Measurements from ENCODE around the gene FBXL13. TPM values are rescaled to one million over a fixed set of nuclear protein-coding genes. Genes with fewer than 3 reads are reported as not detected.
A peak's percentile ranks its signal among the peaks of the same experiment; 100 is the strongest.
"Not testable (repeated sequence)": the region's sequence is repeated elsewhere in the genome, so short reads cannot be mapped to it uniquely, and the experiment has no call there.

Gene FBXL13
- total RNA-seq, result 1.3 TPM

GRCh38 chr7:103074519-103075336 is at the start of gene FBXL13, which contains the start of gene ARMC10:
FBXL13 (minus strand) TSS chr7:103074796.
ARMC10 (plus strand) TSS chr7:103075140; CDS start chr7:103075273, 133 bp downstream.
- DNase-seq (ENCODE audit: low read depth in 2 of 3, low spot score in 2 of 3), result peak; percentile 88 to 94 (median 94)

- no peak for DNase-seq (ENCODE audit: low read depth in 2 of 3, low spot score in 2 of 3)
Observed at GRCh38 chr7:103123529-103123928, 48.9 kb upstream of the FBXL13 start.

GRCh38 chr7:103121641-103122040 is 47.0 kb upstream of the FBXL13 start:
- DNase-seq (ENCODE audit: low read depth in 2 of 3, low spot score in 2 of 3), result no peak

- DNase-seq (ENCODE audit: low read depth in 2 of 3, low spot score in 2 of 3), result no peak
Observed at GRCh38 chr7:103120362-103120761, 45.8 kb upstream of the FBXL13 start.

GRCh38 chr7:103119791-103120291 is 45.2 kb upstream of the FBXL13 start:
- no peak for DNase-seq (ENCODE audit: low read depth in 2 of 3, low spot score in 2 of 3)

- DNase-seq (ENCODE audit: low read depth in 2 of 3, low spot score in 2 of 3), result no peak
Observed at GRCh38 chr7:103117465-103117864, 42.9 kb upstream of the FBXL13 start.

- no peak for DNase-seq (ENCODE audit: low read depth in 2 of 3, low spot score in 2 of 3)
Observed at GRCh38 chr7:103116991-103117390, 42.4 kb upstream of the FBXL13 start.

- no peak for DNase-seq (ENCODE audit: low read depth in 2 of 3, low spot score in 2 of 3)
Observed at GRCh38 chr7:103116511-103116910, 41.9 kb upstream of the FBXL13 start.

- DNase-seq (ENCODE audit: low read depth in 2 of 3, low spot score in 2 of 3), result no peak
Observed at GRCh38 chr7:103115771-103116170, 41.2 kb upstream of the FBXL13 start.

- DNase-seq (ENCODE audit: low read depth in 2 of 3, low spot score in 2 of 3), result no peak
Observed at GRCh38 chr7:103114576-103115008, 40.0 kb upstream of the FBXL13 start.

GRCh38 chr7:103113164-103113563 is 38.6 kb upstream of the FBXL13 start:
- DNase-seq (ENCODE audit: low read depth in 2 of 3, low spot score in 2 of 3), result no peak

- DNase-seq (ENCODE audit: low read depth in 2 of 3, low spot score in 2 of 3), result not testable (repeated sequence)
Observed at GRCh38 chr7:103106703-103107070, 32.1 kb upstream of the FBXL13 start.

- DNase-seq (ENCODE audit: low read depth in 2 of 3, low spot score in 2 of 3), result no peak
Observed at GRCh38 chr7:103106005-103106702, 31.6 kb upstream of the FBXL13 start.

- no peak for DNase-seq (ENCODE audit: low read depth in 2 of 3, low spot score in 2 of 3)
Observed at GRCh38 chr7:103101543-103101942, 26.9 kb upstream of the FBXL13 start.

- no peak for DNase-seq (ENCODE audit: low read depth in 2 of 3, low spot score in 2 of 3)
Observed at GRCh38 chr7:103100348-103100747, 25.8 kb upstream of the FBXL13 start.

- no peak for DNase-seq (ENCODE audit: low read depth in 2 of 3, low spot score in 2 of 3)
Observed at GRCh38 chr7:103097041-103097440, 22.4 kb upstream of the FBXL13 start.

- not testable (repeated sequence) for DNase-seq (ENCODE audit: low read depth in 2 of 3, low spot score in 2 of 3)
Observed at GRCh38 chr7:103095558-103095957, 21.0 kb upstream of the FBXL13 start.

GRCh38 chr7:103094102-103094501 is 19.5 kb upstream of the FBXL13 start:
- peak in 1 of 3 donors; percentile 36 for DNase-seq (ENCODE audit: low read depth in 2 of 3, low spot score in 2 of 3)

GRCh38 chr7:103093429-103093828 is 18.8 kb upstream of the FBXL13 start:
- no peak for DNase-seq (ENCODE audit: low read depth in 2 of 3, low spot score in 2 of 3)

GRCh38 chr7:103092321-103092720 is 17.7 kb upstream of the FBXL13 start:
- DNase-seq (ENCODE audit: low read depth in 2 of 3, low spot score in 2 of 3), result not testable (repeated sequence)

GRCh38 chr7:103083210-103083609 is 8.6 kb upstream of the FBXL13 start:
- DNase-seq (ENCODE audit: low read depth in 2 of 3, low spot score in 2 of 3), result no peak

GRCh38 chr7:103082497-103082896 is 7.9 kb upstream of the FBXL13 start:
- no peak for DNase-seq (ENCODE audit: low read depth in 2 of 3, low spot score in 2 of 3)

Data from hematopoietic multipotent progenitor cell (in vitro differentiated cells).